ENCODE measurements around the gene PRDM7.

Gene PRDM7

DNA sequence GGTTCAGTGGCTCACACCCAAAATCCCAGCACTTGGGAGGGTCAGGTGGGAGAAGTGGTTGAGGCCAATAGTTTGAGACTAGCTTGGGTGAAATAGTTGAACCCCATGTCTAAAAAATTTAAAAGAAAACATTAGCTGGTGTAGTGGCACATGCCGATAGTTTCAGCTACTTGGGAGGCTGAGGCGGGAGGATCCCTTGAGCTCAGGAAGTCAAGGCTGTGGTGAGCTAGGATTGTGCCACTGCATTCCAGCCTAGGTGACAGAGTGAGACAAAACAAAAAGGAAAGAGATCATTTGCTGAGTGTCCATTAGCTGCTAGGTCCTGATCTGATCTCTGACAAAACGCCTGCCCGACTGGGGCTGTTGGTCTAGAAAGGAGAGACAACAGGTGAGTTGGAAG lies 43.7 kb downstream of the PRDM7 start:
- no peak for DNase-seq

DNA sequence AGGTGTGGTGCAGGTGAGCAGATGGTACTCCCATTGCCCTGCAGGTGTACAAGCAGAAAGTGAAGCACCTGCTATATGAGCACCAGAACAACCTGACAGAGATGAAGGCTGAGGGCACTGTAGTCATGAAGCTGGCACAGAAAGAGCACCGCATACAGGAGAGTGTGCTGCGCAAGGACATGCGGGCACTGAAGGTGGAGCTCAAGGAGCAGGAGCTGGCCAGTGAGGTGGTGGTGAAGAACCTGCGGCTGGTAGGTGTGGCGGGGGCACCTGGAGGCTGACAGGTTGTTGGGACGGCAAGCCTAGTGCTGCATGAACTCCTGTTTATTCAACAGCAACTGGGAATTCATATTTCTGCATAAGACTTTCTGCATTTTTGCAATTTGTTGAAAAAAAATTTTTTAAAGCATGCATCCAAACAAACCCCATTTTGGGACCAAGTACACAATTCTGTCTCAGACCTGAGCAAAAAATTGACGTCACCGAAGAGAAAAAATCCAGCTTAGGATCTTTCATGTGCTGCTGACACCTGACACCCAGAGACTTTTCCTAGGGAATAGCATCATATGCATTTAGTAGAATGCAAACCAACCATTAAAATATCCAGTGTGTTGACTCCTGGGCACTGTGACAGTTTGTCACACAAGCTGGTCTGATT lies 44.3 kb downstream of the PRDM7 start:
- no peak for DNase-seq

DNA sequence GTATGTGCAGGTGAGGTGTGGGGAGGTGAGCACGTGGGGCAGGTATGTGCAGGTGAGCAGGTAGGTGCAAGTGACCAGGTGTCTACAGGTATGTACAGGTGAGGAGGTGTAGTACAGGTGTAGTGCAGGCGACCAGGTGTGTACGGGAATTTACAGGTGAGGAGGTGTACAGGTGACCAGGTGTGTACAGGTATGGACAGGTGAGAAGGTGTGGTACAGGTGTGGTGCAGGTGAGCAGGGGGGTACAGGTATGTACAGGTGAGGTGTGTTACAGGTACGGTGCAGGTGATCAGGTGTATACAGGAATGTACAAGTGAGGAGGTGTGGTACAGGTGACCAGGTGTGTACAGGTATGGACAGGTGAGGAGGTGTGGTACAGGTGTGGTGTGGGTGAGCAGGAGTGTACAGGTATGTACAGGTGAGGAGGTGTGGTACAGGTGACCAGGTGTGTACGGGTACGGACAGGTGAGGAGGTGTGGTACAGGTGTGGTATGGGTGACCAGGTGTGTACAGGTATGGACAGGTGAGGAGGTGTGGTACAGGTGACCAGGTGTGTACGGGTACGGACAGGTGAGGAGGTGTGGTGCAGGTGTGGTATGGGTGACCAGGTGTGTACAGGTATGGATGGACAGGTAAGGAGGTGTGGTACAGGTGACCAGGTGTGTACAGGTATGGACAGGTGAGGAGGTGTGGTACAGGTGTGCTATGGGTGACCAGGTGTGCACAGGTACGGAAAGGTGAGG lies 45.0 kb downstream of the PRDM7 start:
- DNase-seq, result no peak

DNA sequence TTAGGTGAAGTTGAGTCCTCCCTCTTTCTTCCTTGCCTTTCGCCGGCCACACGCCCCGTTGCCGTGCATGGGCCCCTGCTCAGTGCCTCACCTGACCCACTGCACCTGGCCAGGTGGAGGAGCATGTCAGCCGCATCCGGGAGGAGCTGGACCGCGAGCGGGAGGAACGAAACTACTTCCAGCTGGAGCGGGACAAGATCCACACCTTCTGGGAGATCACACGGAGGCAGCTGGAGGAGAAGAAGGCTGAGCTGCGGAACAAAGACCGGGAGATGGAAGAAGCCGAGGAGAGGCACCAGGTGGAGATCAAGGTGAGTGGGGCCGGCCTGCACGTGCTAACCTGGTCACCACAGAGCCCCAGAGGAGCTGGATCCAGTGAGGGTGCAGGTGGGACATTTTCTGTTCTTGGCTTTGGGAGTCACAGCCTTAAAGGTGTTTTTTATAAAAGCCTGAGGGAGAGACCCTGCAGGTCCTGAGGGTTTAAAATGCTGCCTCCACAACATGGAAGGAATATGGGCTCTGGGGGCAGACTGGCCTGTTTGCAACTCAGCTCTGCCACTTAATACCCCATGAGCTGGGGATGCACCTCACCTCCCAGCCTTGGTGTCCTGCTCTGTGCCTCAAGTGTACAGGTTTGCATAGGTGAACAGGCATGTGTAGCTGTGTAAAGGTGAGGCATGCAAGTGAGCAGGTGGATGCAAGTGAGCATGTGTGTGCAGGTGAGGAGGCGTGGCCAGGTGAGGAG lies 45.8 kb downstream of the PRDM7 start:
- no peak for DNase-seq

DNA sequence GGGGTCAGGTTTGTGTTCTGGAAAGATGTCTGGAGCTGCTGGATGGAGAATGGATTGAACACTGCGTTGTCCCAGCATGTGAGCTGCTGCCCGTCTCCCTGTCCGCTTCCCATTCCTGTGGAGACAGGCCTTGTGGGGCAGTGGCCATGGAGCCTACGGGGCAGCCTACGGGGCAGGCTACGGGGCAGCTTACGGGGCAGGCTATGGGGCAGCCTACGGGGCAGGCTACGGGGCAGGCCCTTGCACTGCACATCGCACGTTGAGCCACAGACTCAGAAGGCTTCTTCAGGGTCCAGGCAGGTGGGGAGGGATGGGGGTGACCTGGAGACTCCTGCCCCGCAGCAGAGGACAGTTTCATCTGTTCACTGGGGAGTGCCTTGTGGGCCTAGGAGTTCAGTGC lies 48.1 kb downstream of the PRDM7 start:
- DNase-seq, result no peak

DNA sequence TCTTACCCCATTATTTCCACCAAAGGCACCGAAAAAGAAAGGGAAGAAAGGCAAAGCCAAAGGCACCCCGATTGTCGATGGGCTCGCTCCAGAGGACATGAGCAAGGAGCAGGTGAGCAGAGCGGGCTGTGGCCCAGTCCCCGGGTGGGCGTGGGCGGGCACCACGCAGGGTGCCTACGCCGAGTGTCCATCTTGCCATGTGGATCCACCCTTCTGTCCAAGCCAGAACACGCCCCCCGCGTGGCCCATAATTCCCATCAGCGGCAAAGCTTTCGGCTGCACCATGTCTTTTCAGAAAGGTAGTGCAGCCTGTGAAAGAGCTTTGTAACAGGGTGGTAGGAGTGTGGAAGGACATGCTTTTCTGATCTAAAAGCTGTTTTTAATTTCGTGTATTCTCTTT lies 49.5 kb downstream of the PRDM7 start:
- no peak for DNase-seq

DNA sequence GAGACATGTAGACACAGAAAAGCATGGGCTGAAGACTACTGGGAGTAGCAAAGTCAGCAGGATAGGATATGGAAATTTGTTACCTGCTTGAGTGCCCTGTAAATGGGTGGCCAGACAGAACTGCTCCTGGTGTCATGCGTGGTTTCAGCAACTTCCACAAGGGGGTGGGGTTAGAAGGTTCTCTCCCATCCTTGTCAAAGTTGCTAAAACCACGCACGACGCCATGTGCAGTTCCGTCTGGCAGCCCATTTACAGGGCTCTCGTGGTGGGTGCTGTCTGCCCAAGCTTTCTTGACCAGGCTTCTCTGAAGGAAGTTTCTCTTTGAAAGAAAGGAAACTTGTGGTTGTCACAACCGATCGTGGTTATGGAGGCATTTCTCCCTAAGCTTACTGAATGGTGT lies 51.0 kb downstream of the PRDM7 start:
- DNase-seq, result no peak

DNA sequence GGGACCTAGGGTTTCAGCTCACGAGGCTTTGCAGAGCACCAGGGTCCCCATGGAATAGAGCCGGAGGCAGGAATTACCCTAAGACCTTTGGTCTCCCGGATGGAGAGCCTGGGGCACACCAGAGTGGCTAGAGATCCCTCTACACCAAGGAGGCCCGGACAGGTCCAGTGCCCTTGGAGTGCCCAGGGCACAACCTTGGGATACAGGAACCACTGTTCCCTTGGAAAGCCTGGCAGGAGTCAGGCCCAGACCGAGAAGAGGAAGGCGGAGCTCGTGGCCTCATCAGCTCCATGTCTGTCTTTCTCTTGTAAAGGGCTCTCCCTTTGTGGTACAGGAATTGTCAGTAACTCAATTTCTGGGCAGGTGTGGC lies 54.1 kb downstream of the PRDM7 start:
- DNase-seq, result no peak

DNA sequence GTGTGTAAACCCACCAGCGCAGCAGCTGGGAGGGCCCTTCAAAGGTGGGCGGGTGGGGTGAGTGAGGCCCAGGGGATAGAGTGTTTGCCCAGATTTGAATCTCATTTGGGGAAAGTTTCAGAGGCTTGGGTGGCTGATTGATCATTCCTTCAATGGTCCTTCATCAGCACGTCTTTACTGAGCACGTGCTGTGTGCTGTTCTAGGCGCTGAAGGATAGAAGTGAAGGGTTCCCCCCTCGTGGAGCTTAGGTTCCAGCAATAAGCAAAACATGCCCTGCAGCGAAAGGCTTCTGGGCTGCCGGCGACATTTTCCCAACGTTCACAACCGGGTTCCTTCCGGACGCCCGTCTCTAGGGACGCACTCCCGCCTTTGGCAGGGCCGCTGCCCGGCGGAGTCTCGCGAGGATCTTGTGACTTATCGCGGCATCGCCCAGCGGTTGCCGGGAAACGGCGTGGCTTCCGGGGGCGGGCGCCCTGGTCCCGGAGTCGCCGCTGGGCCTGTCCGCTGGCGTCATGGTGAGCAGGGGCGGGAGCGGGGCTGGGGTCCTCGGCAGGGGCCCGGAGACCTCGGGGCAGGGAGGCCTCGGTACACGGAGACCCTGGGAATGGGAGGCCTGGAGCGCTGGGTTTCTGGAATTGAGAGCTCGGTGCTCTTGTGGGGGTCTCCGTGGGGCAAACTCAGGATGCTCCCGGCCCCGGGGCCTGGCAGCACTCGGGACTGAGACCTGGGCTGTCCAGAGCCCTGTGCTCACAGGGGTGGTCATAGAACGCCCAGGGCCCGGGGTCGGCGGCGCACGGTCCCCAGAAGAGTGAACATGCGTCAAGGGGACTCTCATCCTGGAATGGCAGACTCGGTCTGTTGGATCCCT lies 54.7 kb downstream of the PRDM7 start:
- peak; percentile 81 for DNase-seq

DNA sequence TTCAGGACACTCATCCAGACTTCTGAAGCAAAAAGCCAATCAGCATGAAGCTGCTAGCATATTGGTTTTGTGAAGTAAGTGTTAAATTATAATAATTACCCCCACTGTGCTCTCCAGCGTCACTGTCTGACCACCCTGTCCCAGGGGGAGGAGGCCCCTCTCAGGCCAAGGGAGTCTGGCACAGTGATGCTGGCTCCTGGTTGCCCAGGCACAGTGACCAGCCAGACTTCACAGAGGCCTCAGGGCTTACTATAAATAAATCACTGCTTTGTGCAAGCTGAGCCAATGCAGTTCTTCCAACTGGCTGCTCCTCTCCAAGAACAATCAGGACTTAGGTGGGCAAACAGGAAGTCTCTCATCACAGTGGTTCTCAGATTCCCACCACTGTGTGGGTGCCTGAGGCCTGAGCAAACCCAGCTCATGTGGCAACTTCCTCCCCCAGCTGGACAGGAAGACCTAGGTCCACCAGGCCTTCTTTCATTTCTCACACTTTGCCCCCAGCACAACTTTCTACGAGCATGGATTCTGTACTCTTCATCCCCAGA lies 56.2 kb downstream of the PRDM7 start:
- no peak for DNase-seq

DNA sequence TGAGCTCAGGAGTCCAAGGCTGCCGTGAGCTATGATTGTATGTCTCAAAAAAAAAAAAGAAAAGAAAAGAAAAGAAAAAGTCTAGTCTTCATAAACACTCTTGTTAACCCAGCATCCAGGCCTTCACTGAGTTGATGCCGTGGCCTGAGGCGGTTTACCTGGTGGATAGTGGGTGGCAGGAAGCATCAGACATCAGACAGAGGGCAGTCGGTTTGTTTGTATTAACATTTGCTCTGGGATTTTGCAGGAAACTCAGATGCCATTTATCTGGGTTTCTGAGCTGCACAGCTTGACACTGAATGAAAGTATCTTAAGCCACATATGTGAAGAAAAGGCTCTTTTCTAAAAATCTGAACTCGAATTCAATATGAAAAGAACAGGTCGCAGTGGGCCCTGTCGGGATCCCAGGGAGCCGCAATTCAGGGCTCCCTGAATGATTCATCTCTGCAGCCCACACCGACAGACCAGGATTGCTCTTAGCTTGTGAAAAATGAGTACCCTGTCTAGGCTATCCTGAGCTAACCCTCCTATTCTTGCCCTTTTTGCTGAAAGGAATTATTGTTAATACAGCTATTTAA lies 56.8 kb downstream of the PRDM7 start:
- DNase-seq, result no peak

DNA sequence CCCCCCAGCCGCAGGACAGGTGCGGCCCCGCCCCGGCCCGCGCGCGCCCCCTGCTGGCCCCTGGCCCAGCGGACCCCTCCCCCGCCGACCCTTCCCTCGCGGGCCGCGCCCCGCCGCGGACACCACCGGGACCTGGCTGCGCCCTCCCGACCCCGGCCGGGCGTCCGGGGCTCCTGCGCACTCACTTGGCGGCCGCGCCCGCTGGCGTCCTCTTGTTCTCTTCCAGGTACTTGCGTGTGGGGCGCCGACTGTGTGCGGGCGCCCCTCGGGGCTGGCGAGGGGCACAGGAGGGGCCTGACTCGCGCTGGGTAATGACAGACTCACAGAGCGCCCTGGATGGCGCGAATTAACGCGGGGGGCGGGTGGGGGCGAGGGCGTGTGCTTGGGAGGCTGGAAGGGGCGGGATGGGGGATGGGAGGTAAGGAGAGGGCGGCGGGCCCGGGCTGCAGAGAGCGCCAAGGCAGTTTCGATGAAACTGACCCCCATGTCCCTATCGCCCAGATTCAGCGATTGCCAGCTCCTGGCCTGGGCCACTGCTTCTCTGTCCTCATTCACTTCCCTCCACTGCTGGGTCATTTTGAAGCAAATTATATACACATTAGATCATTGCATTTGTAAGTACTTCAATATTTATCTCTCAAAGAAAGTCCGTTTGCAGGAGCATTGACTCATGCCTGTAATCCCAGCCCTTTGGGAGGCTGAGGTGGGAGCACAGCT lies 57.4 kb downstream of the PRDM7 start:
- peak; percentile 50 for DNase-seq

DNA sequence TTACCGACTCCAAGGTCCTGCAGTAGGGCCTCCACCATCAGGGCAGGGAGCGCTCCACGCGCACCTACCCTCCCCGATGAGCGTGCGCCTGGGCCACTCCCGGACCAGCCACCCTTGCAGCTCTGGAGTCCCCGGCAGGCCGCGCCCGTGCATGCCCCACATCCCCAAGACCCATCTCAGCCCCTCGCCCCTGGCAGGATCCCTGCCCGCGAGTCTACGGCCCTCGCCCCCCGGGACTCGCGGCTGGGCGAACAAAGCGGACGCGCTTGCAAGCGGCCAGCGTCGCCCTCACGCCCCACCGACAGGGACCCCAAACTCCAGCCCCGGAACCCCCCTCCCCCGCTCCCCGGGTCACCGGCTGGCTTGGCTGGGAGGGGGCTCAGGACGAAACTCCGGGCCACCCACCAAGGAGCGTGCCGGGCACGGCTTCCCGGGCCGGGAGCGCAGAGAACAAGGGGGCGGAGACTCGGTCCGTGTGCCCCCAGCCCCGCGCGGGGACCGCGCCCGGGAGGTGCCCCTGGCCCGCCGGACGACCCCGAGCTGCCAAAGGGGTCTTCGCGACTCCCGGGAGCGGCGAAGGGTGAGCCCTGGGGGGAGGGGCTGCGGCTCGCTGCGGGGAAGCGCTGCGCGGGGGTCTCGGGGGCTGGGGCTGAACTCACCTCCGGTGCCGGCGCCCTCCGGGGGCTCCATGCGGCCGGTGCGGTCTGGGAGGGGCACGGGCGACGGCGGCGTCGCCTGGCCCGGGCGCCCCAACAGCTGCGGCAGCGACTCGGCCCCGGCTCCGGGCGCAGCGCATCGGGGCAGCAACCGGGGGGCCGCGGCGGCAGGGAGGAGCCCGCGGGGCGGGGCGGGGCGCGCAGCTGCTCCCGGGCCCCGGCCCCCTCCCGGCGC lies 58.2 kb downstream of the PRDM7 start, which contains the start of gene DBNDD1:
DBNDD1 (minus strand) TSS at position 805 of the 891 bp plus-strand sequence; CDS start at position 690, 115 bp downstream.
- DNase-seq, result no peak

DNA sequence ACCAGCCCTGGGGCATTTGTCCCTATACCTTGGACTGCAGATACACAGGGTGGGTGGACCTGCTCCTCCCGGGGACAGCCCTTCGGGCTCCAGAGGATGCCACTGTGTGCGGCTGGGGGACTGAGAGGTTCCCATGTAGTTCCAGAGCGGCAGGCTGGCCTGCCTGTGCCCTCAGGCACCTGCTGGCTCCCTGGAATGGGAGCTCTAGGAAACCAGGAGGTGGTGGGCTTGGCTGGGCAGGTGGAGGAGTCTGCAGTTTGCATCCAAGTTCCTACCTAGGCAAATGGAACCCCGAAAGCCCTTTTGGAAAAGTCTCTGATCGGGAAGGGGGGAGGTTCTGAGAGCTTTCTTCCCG lies 58.9 kb downstream of the PRDM7 start:
- no peak for DNase-seq

DNA sequence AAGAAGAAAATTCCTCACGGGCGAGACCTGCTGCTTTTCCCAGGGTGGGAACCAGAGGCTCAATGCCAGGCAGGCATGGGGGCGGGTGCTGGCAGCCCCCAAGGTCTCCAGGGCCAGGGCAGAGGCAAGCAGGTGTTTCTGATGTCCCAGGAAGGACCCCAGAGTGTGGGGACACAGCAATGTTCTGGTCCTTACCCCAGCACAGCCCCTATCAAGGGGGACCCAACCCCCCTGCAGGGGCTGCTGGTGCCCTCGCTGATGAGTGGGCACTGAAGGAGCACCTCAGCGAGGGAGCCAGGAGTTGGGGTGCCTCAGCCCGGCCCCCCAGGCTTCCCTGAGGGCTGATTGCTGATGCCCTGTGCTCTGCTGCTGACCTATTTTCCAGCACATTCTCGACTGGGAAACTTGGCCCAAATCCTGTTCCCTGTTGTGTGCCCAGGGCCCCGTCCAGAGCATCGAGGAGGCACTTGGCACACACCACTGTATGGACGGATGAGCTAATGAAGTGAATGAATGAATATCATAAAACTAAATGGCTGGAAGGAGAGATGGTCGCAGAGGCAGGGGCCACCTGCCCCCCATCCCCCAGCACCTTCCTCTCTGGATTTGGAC lies 60.7 kb downstream of the PRDM7 start:
- no peak for DNase-seq

DNA sequence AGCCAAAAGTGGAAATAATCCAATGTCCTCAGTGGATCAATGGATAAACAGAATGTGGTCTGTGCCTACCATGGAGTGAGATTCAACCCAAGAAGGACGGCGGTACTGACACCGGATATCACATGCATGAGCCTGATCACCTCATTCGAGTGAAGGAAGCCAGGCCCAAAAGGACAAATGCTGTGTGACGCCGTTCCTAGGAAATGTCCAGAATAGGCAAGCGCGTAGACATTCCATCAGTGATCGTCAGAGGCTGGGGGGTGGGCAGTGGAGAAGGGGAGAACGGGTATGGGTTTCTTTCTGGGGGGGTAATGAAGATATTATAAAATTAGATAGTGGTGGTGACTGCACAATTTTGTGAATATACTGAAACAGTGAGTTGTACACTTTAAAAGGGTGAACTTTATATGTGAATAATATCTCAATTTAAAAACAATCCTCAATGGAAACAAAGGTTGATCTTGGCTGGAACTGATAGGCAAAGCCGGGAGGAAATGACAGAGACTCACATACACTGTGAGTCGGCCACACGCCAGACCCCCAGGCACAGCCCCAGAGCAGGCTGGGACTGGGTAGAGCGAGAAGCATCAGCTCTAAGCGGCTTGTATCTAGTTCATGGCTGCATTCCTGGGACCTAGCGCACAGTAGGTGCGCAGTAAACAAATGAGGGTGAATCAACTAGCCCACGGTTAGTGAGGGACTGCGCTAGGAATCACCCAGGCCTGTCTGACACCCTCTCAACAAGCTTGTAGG lies 61.4 kb downstream of the PRDM7 start:
- DNase-seq, result no peak

DNA sequence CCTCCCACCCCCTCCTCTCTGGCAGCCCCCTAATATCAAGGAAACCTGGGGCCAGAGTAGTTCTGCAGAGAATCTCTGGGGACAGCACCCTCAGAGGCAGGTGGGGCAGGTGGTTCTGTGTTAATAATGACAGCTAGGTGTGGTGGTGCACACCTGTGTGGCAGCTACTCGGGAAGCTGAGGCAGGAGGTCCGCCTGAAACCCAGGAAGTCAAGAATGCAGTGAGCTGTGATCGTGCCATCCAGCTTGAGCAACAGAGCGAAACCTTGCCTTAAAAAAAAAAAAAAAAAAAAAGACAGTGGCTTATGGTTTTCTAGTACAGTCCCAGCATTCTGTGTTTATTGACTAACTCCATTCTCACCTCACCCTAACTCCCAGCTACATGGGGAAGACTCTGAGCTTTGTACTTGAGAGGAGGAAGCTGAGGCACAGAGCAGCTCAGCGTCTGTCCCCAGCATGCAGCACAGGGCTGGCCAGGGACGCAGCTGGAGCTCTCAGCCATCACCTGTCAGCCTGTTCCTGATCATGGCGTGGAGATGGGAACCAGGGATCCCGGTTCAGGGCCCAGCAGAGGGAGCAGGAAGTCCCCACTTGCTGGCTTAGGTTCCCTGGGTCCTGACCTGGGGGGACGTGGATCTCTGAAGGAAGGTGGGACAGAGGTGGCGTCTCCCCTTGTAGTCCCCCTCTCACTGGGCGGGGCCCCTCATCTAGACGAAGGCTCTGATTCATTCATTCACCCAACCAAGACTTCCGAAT lies 64.0 kb downstream of the PRDM7 start:
- DNase-seq, result no peak

DNA sequence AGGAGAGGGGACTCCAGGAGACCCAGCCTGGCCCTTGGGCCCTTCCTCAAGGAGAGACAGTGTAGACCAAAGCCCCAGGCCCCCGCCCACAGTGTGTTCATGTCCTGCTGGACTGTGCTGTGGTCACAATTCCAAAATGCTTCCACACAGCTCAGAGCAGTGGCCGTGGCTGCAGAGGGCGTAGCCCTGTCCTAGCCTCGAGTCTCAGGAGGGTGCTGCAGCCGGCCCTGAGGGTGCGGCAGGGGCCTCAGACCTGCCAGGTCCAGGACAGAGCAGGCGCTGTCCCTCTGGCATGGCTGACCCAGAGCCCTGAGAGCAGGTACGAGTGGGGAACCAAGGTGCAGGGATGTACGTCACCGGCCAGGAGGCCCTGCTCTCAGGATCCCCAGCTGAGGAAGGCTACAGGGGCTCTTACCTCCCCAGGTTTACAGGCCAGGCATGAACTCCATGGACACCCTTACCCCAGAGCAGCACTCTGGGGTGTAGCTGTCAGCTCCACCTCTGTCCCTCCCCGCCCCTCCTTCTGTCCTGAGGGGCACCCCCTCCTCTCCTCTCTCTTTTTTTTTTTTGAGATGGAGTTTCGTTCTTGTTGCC lies 65.1 kb downstream of the PRDM7 start:
- DNase-seq, result no peak

Data from NCI-H2107 (cell line).